ENCODE measurements around the gene NTMT1.
"Not testable (repeated sequence)": the region's sequence is repeated elsewhere in the genome, so short reads cannot be mapped to it uniquely, and the experiment has no call there.

The NTMT1 gene

DNA sequence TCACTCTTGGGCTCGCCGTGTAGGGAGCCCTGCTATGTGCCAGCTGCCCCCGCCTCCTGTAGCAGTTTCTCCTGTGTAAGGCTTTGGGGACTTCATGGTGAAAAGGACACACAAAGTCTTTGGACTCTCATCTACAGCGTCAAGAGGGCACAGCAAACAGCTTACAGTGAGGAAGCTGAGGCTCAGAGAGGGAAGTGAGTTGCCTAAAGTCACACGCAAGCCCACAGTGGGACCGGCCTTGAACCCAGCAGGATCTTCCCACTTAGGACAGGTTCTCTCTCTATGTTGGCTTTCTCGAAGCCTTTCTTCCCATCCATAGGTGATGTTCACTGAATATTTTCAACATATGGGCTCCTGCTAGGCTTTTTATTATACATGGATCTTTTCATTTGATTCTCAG lies 29.7 kb downstream of the NTMT1 start:
- no peak for DNase-seq

DNA sequence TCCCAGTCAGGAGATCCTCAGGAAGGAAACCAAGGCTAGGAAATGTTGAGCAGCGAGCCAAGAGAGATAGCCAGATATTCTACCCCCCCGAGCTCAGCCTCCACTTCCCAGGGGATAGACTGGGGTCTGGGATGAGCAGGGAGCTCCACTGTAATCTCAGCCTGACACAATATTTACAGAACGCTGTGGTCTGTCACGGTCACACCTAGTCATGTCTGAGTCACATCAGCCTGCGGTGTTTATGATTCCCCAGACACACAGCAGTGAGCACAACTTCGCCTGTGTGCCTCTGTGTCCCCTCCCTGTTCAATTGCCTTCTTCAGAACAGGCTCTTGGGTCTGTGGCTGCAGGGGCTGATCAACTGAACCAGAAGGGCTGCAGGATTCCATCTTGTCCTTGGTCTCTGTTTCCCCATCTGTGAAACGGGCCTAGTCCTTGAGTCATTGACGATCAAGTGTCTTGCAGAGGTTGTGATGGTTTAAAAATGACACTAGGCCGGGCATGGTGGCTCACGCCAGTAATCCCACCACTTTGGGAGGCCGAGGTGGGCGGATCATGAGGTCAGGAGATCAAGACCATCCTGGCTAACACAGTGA lies 30.9 kb downstream of the NTMT1 start:
- no peak for DNase-seq

DNA sequence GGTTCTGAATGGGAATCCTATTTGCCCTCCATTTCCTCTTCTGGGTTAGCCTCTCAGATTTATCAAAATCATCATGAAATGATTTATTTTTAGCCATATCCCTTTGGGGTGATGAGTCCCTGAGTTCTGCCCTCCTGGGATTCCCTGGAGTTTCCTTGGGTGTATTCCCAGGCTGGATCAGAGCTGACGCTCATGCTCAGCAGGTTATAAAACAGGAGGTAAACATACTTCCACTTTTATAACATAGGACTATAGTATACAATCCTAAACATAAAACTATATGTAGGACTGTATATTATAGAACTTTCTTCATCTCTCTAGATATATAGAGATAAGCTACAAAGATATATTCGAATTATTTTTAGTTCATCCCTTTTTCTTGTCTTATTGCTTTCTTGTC lies 35.1 kb downstream of the NTMT1 start:
- no peak for DNase-seq

DNA sequence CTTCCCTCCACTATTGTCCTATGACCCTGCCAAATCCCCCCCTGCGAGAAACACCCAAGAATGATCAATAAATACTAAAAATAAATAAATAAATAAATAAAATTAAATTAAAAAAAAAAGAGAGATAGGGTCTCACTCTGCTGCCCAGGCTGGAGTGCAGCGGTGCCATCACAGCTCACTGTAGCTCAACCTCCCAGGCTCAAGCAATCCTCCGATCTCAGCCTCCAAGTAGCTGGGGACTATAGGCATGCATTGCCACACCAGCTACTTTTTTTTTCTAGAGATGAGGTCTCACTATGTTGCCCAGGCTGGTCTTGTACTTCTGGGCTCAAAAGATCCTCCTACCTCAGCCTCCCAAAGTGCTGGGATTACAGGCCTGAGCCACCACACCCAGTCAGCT lies 36.3 kb downstream of the NTMT1 start:
- DNase-seq = not testable (repeated sequence)

DNA sequence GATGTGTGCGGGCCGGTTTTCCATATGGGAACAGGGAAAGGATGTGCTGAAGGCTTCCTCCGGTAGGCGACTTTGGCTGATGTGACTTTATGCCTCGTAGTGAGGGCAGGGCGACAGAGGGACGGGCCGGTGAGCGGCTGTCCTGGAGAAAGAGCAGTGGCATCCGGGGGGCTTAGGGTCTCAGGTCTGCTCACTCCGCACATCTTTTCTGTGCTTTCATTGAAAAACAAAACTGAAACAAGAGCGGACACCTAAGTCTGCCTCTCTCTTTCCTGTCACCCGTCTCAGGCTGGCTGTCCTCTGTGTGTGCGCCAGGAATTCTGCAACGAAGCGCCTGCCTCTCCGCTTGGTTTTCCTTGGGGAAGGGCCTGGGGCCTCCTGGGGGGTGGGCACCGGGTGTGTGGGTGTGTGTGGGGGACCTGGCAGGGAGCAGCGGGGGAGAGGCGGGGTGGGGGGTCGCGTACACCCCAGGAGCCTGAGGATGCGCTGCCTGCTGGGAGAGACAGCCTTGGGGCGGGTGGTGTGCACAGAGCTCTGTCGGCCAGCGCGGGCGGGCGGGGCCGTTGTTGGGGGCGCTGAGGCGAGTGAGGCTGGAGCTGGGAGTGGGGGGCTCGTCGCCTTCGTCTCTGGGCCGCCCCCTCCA lies 38.9 kb downstream of the NTMT1 start:
- DNase-seq = peak; percentile 30

DNA sequence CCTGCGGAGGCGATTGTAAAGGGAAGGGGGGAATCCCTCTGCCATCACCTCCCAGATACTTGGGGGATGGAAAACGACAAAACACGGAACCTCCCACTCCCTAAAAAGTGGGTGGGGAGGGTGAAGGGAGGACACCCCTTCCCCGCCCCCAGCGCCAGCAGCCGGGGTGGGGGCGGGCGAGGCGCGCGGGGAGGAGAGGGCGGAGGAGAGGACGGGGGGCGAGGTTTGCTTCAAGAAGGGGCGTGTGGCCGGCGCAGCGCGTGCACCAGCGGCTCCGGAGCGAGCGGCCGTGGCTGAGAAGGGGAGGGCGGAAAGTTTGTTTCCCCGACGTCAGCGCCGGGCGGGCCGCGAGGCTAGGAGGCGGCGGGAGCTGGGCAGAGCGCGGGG lies 39.4 kb downstream of the NTMT1 start, which contains the start of gene PRRX2:
Gene PRRX2 (plus strand): TSS at position 259 of the 387 bp plus-strand sequence. CDS start 221 bp downstream, outside the sequence.
- DNase-seq = peak; percentile 51

DNA sequence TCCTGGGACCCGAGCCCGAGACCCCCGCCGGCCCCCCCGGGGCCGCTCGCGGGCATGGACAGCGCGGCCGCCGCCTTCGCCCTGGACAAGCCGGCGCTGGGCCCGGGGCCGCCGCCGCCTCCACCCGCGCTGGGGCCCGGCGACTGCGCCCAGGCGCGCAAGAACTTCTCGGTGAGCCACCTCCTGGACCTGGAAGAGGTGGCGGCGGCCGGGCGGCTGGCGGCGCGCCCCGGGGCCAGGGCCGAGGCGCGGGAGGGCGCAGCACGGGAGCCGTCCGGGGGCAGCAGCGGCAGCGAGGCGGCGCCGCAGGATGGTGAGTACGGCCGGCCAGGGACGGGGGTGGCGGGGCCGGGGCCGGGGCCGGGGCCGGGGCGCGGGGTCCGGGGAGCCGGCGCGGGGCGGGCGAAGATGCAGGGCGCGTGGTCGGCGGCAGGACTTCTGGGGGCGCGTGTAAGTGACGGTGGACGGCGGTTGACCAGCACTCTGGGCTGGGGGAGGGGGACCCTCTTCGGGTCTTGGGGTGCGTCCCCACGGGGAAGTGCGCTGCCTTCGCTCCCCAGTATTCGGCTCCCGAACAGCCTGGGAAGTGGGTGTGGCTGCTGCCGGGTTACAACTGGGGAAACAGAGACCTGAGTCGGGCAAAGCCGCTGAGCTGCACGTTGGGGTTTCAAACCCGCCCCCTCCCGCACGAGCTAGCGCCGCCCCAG lies 40.0 kb downstream of the NTMT1 start:
- DNase-seq = peak; percentile 29

DNA sequence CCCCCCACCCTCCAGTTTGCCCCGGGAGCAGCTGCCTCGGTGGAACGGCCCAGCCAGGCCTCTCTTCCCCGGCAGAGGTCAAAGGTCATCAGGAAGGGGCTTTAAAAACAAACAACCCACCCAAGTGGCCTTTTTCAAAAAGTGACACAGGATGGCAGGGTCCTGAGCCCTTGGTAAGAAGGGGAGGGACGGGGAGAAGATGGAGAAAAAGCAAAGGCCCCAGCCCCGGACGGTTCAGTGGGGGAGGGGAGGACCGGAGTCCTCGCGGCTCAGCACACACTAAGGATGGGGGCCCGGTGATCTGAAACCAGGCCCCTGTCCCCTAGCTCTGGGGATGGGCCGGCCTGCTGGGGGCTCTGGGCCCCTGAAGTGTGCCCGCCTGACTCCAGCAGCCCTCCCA lies 40.6 kb downstream of the NTMT1 start:
- DNase-seq = no peak

DNA sequence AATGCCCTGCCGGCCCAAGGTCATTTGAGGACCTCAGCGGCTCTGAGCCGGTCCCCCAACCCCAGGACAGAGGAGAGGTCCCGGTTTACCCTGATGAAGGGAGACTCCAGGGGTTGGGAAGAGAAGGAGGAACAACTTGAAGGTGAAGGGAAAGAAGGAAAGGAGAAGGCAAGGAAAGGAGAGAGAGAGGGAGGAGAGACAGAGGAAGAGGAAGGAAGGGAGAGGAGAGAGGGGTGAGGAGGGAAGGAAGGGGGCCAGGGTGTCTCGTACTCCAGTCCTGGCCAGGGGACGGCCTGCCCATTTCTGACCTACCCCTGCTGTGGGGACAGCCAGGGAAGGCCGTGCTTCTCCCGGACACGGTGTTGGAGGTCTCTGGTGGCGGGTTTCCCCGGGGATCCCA lies 41.4 kb downstream of the NTMT1 start:
- DNase-seq = no peak

DNA sequence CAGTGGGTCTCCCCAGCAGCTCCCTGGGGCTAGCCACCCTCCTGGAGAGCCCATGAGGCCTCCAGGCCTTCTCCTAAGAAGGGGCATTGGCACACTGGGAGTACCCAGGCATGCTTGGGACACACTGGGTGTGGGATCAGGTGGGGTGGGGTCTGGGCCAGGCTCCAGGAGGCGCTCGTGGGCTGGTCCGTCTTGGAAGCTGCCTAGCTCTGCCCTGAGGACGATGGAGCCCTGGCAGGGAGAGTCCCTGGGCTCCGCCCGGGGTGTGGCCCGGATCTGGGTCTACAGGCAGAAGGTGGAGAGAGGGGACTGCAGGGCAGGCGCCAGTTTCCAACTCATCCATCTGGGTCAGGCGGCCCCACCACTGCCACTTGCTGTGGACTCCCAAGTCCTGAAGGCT lies 41.9 kb downstream of the NTMT1 start:
- no peak for DNase-seq

DNA sequence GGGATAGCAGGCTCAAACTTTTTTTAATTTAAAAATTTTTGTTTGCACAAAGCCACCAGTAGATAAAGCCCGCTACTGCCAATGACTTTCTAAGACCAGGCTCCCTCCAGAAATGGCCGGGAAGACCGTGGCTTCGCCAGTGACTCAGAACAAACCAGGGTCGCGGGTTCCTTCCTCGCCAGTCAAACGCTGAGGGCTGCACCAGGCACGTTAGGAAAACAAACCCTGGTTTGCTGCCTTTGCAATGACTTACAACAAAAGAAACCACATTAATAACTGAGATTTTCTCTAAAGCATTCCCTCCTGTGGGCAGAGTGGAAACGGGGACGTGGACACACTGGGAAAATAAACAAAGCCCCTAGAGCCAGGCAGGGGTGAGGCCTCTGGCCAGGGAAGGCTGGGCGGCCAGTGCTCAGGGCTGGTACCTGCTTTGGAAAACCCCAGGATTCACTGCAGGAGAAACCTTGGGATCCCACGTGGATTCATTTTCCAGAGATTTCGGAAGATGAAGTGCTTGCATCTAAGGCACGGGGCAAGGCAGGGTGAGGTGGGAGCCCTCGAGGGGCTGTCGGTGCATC lies 43.3 kb downstream of the NTMT1 start:
- no peak for DNase-seq

DNA sequence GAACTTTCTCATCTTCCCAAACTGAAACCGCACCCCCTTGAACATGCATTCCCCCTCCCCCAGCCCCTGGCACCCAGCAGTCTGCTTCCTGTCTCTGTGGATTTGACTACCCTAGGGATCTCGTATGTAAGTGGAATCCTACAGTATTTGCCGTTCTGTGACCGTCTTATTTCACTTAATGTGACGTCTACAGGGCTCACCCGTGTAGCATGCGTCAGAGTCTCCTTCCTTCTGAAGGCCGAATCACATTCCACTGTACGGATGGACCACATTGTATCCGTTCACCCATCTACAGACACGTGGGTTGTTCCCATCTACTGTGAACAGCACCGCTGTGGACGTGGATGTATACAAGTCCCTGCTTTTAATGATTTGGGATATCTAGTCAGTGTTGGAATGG lies 44.0 kb downstream of the NTMT1 start:
- DNase-seq = no peak

DNA sequence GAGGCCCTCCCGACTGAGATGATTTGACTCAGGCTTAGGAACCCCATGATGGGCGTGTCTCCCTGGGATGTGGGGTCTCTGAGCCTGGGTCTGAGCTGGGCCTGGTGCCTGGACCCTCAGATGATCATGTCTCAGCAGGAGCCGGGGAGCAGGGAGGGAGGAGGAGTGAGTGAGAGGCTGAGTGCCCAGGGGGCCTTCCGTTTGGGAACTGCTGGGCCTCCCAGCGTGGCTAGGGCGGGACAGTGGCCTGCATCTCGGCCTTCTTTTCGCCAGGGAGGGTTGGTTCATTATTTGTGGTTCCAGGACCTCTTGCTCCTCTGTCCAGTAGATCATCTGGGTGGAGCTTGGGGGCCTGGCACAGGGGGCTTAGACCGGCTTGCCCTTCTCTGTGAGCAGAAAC lies 45.1 kb downstream of the NTMT1 start:
- DNase-seq = no peak

DNA sequence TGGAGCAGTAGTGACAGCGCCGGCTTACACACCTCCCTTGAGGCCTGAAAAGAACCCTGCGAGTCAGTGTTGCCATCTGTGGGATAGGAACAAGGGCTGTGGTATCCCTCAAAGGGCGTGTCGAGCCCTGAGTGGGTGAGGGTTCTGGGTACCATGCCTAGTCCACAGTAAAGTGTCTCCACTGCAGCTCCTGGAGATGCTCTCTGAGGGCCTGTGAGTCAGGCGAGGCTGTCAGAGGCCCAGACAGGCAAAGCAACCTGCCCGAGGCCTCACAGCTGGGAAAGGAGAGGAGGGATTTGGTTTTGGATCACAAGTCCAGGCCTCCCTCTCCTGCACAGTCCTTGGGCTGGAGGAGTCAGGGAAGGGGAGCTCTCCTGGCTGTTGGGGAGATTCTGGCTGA lies 45.6 kb downstream of the NTMT1 start:
- DNase-seq = no peak

DNA sequence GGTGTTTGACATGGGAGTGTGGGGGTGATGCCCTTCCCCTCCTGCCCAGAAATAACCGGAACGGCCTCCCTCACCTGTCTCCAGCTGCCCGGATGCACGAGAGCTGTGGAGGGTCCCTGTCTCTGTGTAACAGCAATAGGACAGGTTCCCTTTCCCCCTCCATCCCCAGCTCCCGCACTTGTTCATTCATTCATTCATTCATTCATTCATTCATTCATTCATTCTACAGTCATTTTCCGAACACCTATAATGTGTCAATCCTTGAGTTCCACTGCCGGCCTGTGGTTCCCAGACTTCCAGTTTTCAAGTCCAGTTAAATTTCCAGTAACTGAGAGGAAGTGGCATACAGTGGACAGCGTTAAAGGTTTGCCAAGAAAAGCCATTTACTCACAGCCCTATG lies 46.7 kb downstream of the NTMT1 start:
- DNase-seq = no peak

DNA sequence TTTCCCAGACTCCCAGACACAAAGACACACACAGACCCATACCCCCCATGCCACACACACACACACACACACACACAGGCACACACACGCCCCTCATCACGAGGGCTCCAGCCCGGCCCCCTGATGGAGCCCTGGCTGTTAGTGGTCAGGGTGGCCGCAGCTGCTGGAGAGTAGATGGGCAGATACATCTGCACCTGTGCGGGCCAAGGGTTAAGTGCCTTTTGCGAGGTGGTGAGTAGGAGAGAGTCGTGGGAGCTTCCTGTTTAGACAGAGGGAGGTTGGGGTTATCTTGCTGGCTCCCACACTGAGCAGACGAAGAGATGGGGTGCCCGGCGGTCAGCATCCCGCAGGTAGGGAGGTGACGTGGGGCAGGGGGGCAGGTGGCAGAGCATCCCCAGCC lies 47.6 kb downstream of the NTMT1 start:
- no peak for DNase-seq

DNA sequence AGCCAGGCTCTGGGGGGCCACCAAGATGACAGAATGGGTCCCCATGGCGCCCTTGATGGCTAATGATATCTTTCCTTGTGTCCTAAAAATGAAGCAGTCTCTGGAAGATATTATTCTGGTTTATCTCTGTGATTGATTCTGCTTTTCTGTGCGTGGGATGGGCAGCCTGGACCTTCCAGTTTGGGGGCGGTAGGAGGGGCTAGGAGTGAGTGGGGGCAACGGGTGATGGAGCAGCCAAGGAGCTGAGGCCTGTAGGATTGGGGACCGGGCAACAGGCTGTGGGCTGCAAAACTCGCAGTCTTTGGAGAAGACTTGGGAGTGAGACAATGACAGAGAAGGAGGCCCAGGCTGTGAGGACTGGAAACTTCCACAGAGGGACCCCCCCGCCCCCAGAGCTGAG lies 48.3 kb downstream of the NTMT1 start:
- no peak for DNase-seq

DNA sequence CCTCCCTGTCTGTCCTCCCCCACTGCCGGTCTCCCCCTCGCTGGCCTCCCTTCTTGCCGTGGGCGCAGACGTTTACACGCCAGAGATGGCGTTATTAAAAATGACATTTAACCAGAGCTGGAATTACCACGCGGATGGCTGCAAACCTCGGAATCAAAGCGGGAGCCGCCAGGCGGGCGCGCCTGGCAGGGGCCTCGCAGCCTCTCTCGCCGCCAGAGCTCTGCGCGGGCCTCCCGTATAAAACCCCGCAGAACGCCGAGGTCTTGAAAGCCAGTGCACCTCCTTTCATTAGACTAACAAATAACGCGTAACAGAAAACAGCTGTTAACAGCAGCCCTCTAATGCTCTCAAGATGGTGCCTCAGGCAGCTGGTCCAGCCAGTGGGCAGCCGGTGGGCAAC lies 49.7 kb downstream of the NTMT1 start:
- no peak for DNase-seq

DNA sequence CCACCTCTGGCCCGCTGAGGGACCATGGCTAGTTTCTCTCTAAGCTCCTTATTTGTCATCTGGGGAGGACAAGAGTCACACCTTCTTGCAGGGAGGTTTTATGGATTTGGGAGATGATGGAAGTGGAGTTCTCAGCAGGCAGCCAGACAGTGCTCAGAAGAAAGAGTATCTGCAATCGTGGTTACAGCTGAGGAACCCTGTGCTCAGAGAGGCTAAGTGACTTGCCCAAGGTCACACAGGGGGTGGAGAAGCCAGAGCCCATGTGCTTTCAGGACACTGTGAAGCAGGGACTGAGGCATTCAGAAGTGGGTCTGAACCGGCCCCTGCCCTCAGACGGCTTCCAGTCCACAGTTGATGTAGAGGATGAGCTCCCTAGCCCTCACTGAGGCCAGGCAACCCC lies 50.3 kb downstream of the NTMT1 start:
- DNase-seq = no peak

DNA sequence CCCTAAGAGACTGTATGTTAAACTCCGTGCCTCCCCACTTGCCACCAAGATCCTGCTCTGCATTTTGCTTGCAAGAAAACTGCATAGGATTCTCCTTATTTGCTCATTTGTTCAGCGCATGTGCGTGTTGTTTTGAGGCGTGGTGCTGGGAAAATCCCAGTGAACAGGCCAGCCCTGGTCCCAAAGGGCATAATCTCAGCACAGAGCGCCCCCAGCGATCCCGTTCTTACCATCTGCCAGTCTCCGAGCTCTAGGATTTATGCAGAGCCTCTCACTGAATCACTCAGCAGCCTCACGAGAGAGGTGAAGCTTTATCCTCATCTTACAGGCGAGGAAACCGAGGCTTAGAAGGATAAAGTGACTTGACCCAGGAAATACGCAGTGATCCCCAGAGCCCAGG lies 51.0 kb downstream of the NTMT1 start:
- no peak for DNase-seq

DNA sequence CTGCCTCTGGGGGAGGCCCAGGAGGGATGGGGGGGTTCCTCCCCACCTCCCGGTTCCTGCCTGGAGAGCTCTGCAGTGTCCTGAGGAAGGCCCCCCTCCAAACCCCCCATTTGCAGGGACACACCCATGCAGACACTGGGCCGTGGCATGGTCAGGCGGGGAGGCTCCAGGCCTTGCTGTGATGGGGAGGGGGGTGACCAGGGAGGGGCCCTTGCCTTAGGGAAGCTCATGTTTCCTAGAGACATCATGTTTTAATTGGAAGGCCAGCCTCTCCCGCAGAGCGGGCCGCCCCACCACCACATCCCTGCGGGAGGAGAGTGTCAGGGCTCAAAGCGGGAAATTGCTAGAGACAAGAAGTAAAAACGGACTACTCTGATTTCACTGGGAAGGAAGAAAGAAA lies 51.5 kb downstream of the NTMT1 start:
- no peak for DNase-seq

DNA sequence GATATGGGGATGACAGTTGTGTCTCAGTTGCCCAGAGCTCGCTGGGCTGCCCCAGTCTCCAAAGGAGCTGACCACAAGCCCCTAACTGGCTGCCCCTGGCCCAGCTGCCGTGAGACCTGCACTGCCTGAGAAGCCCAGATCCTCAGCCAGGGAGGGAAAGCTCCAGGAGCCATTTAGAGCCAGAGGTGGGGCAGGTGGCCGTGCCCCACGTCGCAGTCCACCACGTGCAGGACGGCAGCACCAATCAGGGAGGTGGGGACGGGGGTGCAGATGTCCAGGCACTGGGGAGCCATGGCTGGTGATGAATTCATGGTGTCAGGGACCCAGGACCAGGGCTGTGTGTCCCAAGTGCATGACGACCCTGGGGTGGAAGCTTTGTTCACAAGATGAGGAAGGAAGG lies 52.9 kb downstream of the NTMT1 start:
- no peak for DNase-seq

DNA sequence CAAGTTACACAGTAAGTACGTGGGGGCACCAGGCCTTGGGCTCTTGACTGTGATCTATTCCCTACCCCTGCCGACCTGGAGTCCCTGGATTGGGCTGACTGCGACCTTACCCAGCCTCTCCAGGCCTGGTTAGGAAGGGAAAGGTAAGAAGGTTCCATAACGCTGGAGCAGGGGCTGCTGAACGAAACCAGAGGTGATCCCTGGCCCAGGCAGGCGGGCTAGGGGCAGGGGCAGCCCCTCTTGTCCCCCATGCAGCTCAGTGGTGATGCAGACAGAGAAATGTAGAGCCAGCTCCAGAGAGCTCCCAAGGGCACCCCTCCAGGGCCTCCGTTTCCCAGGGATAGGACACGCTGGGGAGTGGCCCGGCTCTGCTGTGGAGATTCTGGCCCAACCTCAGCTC lies 53.6 kb downstream of the NTMT1 start:
- DNase-seq = no peak

DNA sequence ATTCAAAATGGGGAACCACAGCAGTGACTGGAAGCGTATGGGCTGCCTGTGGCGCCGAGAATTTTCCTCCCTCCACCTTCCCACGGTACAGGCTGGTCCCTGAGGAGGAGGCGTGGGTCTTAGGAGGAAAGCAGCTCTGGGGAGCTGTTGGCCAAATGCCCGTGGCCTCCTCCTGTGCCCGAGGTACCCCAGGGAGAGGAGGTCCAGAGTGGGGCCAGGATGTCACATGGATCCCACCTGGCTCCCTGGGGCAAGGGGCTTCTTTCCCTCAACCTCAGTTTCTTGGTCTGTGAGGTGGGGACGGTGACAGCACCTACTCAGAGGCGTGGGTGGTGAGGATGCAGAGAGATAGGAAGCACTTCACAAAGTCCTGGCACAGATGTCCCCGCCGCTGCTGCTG lies 56.0 kb downstream of the NTMT1 start:
- DNase-seq = no peak

Data from activated T-cell treated with anti-CD3 and anti-CD28 coated beads, Interleukin-2, amount 50 U/mL, for 1 hour (primary cell).